ENCODE data around the gene HRAS. TPM values are rescaled to one million over a fixed set of nuclear protein-coding genes. Genes with fewer than 3 reads are reported as not detected.

The HRAS gene
- total RNA-seq, 1 experiment from 2014 or later, result 69.0 TPM

- POLR2A ChIA-PET, result no interaction called here
- intact Hi-C loops (cut with micrococcal nuclease; ENCODE audit: unreplicated experiment), result loop anchor here (2.0 kb wide), 1 partner anchor 31 kb away; the partner anchor contains the start of gene RNH1
- peak; percentile 5 to 34 for DNase-seq
Observed at GRCh38 chr11:537622-538430, 2.5 kb upstream of the HRAS start.

GRCh38 chr11:536841-537621, 1.7 kb upstream of the HRAS start, which contains the start of gene LRRC56:
Gene LRRC56 (plus strand): TSS chr11:537527. CDS start chr11:540685, 3,158 bp downstream.
- Histone ChIP-seq H3K27me3 (replicated peaks; ENCODE audit: control insufficient read depth, insufficient read depth, low read length) (no peaks in the 10 kb centered on the region), H3K9me3 (no peaks in the 10 kb centered on the region), H3K4me3 (ENCODE audit: low read depth, low read length) (peak within 1 kb of the TSS; percentile 66), H3K4me1 (peaks cover 9% of the 10 kb centered on the region; the same call in 1 of the 2 replicates), H3K36me3 (ENCODE audit: control insufficient read depth, insufficient read depth, low read length) (peaks cover 3% of the 10 kb centered on the region)
- ChIA-PET POLR2A (interaction anchor here (1.0 kb wide), 1 partner anchor 159 kb away, joined by 3 read pairs; the partner anchor contains the start of gene TMEM80), CTCF (no interaction called here)
- intact Hi-C loops (cut with micrococcal nuclease; ENCODE audit: unreplicated experiment), result loop anchor here (2.0 kb wide), 1 partner anchor 30 kb away; the partner anchor contains the start of gene RNH1
- TF ChIP-seq, protein P1, sequence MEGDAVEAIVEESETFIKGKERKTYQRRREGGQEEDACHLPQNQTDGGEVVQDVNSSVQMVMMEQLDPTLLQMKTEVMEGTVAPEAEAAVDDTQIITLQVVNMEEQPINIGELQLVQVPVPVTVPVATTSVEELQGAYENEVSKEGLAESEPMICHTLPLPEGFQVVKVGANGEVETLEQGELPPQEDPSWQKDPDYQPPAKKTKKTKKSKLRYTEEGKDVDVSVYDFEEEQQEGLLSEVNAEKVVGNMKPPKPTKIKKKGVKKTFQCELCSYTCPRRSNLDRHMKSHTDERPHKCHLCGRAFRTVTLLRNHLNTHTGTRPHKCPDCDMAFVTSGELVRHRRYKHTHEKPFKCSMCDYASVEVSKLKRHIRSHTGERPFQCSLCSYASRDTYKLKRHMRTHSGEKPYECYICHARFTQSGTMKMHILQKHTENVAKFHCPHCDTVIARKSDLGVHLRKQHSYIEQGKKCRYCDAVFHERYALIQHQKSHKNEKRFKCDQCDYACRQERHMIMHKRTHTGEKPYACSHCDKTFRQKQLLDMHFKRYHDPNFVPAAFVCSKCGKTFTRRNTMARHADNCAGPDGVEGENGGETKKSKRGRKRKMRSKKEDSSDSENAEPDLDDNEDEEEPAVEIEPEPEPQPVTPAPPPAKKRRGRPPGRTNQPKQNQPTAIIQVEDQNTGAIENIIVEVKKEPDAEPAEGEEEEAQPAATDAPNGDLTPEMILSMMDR (IDR thresholded peaks at IDR 0.05; ENCODE audit: insufficient read depth in 1 of 2, low read depth in 1 of 2, low read length in 1 of 2, severe bottlenecking in 1 of 2, unreplicated experiment in 1 of 2), result no peak
- Mint-ChIP-seq H3K36me3 (ENCODE audit: insufficient read depth, unreplicated experiment) (peaks cover 43% of the 10 kb centered on the region), H3K9me3 (ENCODE audit: unreplicated experiment) (no peaks in the 10 kb centered on the region), H3K4me1 (ENCODE audit: low read depth, unreplicated experiment) (no peaks in the 10 kb centered on the region), H3K27ac (ENCODE audit: unreplicated experiment) (peak within 1 kb of the TSS; percentile 88), H3K4me3 (ENCODE audit: unreplicated experiment) (peak within 1 kb of the TSS; percentile 88), H3K27me3 (ENCODE audit: insufficient read depth, unreplicated experiment) (no peaks in the 10 kb centered on the region)
- no TSS peak for BruUV-seq (replicated peaks)
- peak; percentile 92 to 94 for DNase-seq

More at GRCh38 chr11:537622-538430, 2.5 kb upstream of the HRAS start:
- H3K27me3 Mint-ChIP-seq (ENCODE audit: insufficient read depth, unreplicated experiment), result no peaks in the 10 kb centered on the region
- no peaks in the 10 kb centered on the region for H3K9me3 ChIP-seq
- BruUV-seq (replicated peaks), result no TSS peak
- H3K4me3 ChIP-seq (ENCODE audit: low read depth, low read length), result peak overlapping the region; percentile 66
- H3K27ac Mint-ChIP-seq (ENCODE audit: unreplicated experiment), result peak overlapping the region; percentile 88
- peaks cover 35% of the 10 kb centered on the region for H3K36me3 Mint-ChIP-seq (ENCODE audit: insufficient read depth, unreplicated experiment)
- H3K4me1 ChIP-seq, result peaks cover 9% of the 10 kb centered on the region; the same call in 1 of the 2 replicates
- H3K36me3 ChIP-seq (ENCODE audit: control insufficient read depth, insufficient read depth, low read length), result peaks cover 1% of the 10 kb centered on the region
- CTCF ChIA-PET, result no interaction called here
- H3K9me3 Mint-ChIP-seq (ENCODE audit: unreplicated experiment), result no peaks in the 10 kb centered on the region
- no peaks in the 10 kb centered on the region for H3K27me3 ChIP-seq (replicated peaks; ENCODE audit: control insufficient read depth, insufficient read depth, low read length)
- no peaks in the 10 kb centered on the region for H3K4me1 Mint-ChIP-seq (ENCODE audit: low read depth, unreplicated experiment)
- H3K4me3 Mint-ChIP-seq (ENCODE audit: unreplicated experiment), result peak overlapping the region; percentile 88
- TF ChIP-seq, protein P1 (IDR thresholded peaks at IDR 0.05; ENCODE audit: insufficient read depth in 1 of 2, low read depth in 1 of 2, low read length in 1 of 2, severe bottlenecking in 1 of 2, unreplicated experiment in 1 of 2), result peak in 1 of 2 experiments; percentile 0

GRCh38 chr11:535210-535518, 212 bp downstream of the HRAS start:
- ChIA-PET POLR2A (no interaction called here), CTCF (no interaction called here)
- Mint-ChIP-seq H3K9me3 (ENCODE audit: unreplicated experiment) (no peaks in the 10 kb centered on the region), H3K36me3 (ENCODE audit: insufficient read depth, unreplicated experiment) (peaks cover 48% of the 10 kb centered on the region), H3K27ac (ENCODE audit: unreplicated experiment) (no peak overlapping the region), H3K4me3 (ENCODE audit: unreplicated experiment) (peak overlapping the region; percentile 88), H3K4me1 (ENCODE audit: low read depth, unreplicated experiment) (no peaks in the 10 kb centered on the region), H3K27me3 (ENCODE audit: insufficient read depth, unreplicated experiment) (no peaks in the 10 kb centered on the region)
- peak overlapping the region; percentile 66 for H3K4me3 ChIP-seq (ENCODE audit: low read depth, low read length)
- H3K36me3 ChIP-seq (ENCODE audit: control insufficient read depth, insufficient read depth, low read length), result peaks cover 3% of the 10 kb centered on the region
- no TSS peak for BruUV-seq (replicated peaks)
- H3K9me3 ChIP-seq, result no peaks in the 10 kb centered on the region
- DNase-seq, result no peak
- H3K4me1 ChIP-seq, result peaks cover 9% of the 10 kb centered on the region; the same call in 1 of the 2 replicates
- TF ChIP-seq, protein P1 (IDR thresholded peaks at IDR 0.05; ENCODE audit: insufficient read depth in 1 of 2, low read depth in 1 of 2, low read length in 1 of 2, severe bottlenecking in 1 of 2, unreplicated experiment in 1 of 2), result no peak
- intact Hi-C loops (cut with micrococcal nuclease; ENCODE audit: unreplicated experiment), result no loop called here
- H3K27me3 ChIP-seq (replicated peaks; ENCODE audit: control insufficient read depth, insufficient read depth, low read length), result no peaks in the 10 kb centered on the region
